HCT116 (cell line): Measurements from ENCODE around the gene OVOL2. TPM values are rescaled to one million over a fixed set of nuclear protein-coding genes. Genes with fewer than 3 reads are reported as not detected.

Source experiments
- ATAC-seq: fragments of 200-7000 bp; cut with Tn5 transposase; 2 replicates; pipeline ENCODE4 v1.9.1; 2020; ENCODE audit warnings: mild to moderate bottlenecking, moderate library complexity
- BruUV-seq: library from RNA; stranded (reverse); fragments of 400-500 nt; replicated peaks from 2 replicates; lab custom pipeline; 2021; lab: Mats Ljungman, UMichigan
- CTCF ChIA-PET: fragments of 300-600 bp; sonication (Branson Sonifier 250); formaldehyde crosslinking; loops from one replicate; lab custom pipeline; 2021; ENCODE audit warnings: antibody characterized with exemption; lab: Charles Lee
- POLR2A ChIA-PET: fragments of 300-600, 350-600 bp; sonication (Branson Sonifier 250); formaldehyde crosslinking; loops from one replicate; lab custom pipeline; 2021; ENCODE audit warnings: antibody characterized with exemption; lab: Charles Lee
- RAD21 ChIA-PET, 2 experiments: fragments of 300-600 bp; sonication (Branson Sonifier 250); formaldehyde crosslinking; loops; one replicate each; lab custom pipeline; 2023; ENCODE audit warnings: low total read pairs in 2 of 2; ENCODE audit not compliant: uncharacterized antibody in 2 of 2, unreplicated experiment in 2 of 2, low non-redundant PET in 1 of 2; lab: Charles Lee
- DNase-seq: peaks from one replicate; pipeline ENCODE4 v3.0.0-alpha.2; 2010; ENCODE audit warnings: low read depth, low spot score
- H2AFZ ChIP-seq: fragments of 200-600 bp; shearing (Covaris generic), sonication (generic); 2 replicates; pipeline ENCODE4 v1.6.1; 2017; ENCODE audit warnings: low read depth, mixed run types, mixed read lengths, antibody characterized with exemption, low read length; ENCODE audit not compliant: poor library complexity, severe bottlenecking
- H3K27ac ChIP-seq: 2 replicates; pipeline ENCODE4 v1.5.1; 2012; ENCODE audit warnings: low read depth, low read length
- H3K27me3 ChIP-seq: fragments of 200-600 bp; sonication (generic); 2 replicates; pipeline ENCODE4 v1.6.1; 2016; ENCODE audit warnings: mixed run types, low read length, mixed read lengths; ENCODE audit not compliant: insufficient read depth
- H3K36me3 ChIP-seq, 2 experiments: fragments of 200-500 bp in 1 of 2; fragments of 200-600 bp in 1 of 2; sonication (Bioruptor generic) in 1 of 2; sonication (generic) in 1 of 2; 2 replicates each; pipeline versions ENCODE4 v1.5.1 to v1.6.1; 2014 to 2016; ENCODE audit warnings: low read length in 2 of 2, inconsistent platforms in 1 of 2, mixed read lengths in 1 of 2, mixed run types in 1 of 2; ENCODE audit not compliant: insufficient read depth in 2 of 2, control insufficient read depth in 1 of 2
- H3K4me1 ChIP-seq, 2 experiments: fragments of 200-600 bp in 1 of 2; sonication (generic) in 1 of 2; 2 replicates each; pipeline versions ENCODE4 v1.5.1 to v1.6.1; 2012 to 2017; ENCODE audit warnings: low read length in 2 of 2, inconsistent platforms in 1 of 2, mild to moderate bottlenecking in 1 of 2, mixed read lengths in 1 of 2, mixed run types in 1 of 2, moderate library complexity in 1 of 2; ENCODE audit not compliant: insufficient read depth in 2 of 2, control insufficient read depth in 1 of 2
- H3K4me2 ChIP-seq: fragments of 200-600 bp; sonication (generic); 2 replicates; pipeline ENCODE4 v1.6.1; 2017; ENCODE audit warnings: mixed run types, low read length, mixed read lengths
- H3K4me3 ChIP-seq, 2 experiments: fragments of 200-600 bp in 1 of 2; sonication (generic) in 1 of 2; replicated peaks in 1 of 2; 2 replicates each; pipeline ENCODE4 v1.5.1; 2011 to 2016; ENCODE audit warnings: low read length in 2 of 2, control low read depth in 1 of 2, low read depth in 1 of 2, mild to moderate bottlenecking in 1 of 2, mixed read lengths in 1 of 2, mixed run types in 1 of 2
- H3K79me2 ChIP-seq: fragments of 200-600 bp; sonication (generic); 2 replicates; pipeline ENCODE4 v1.6.1; 2017; ENCODE audit warnings: mild to moderate bottlenecking, mixed run types, low read length, moderate library complexity, mixed read lengths; ENCODE audit not compliant: insufficient read depth
- H3K9ac ChIP-seq: fragments of 200-600 bp; sonication (generic); 2 replicates; pipeline ENCODE4 v1.6.1; 2016; ENCODE audit warnings: low read length, mixed read lengths
- H3K9me2 ChIP-seq: fragments of 200-600 bp; sonication (generic), shearing (Covaris generic); 2 replicates; pipeline ENCODE4 v1.6.1; 2017; ENCODE audit warnings: mixed run types, mild to moderate bottlenecking, moderate library complexity; ENCODE audit not compliant: insufficient read depth
- H3K9me3 ChIP-seq, 2 experiments: fragments of 200-500 bp in 1 of 2; fragments of 200-600 bp in 1 of 2; sonication (Bioruptor generic) in 1 of 2; sonication (generic) in 1 of 2; 2 replicates each; pipeline ENCODE4 v1.6.1; 2014 to 2017; ENCODE audit warnings: low read length in 2 of 2, mixed read lengths in 2 of 2, inconsistent platforms in 1 of 2, low read depth in 1 of 2, mild to moderate bottlenecking in 1 of 2, mixed run types in 1 of 2, moderate library complexity in 1 of 2; ENCODE audit not compliant: control insufficient read depth in 1 of 2, insufficient read depth in 1 of 2
- H4K20me1 ChIP-seq: fragments of 200-600 bp; sonication (generic), shearing (Covaris generic); 2 replicates; pipeline ENCODE4 v1.6.1; 2017; ENCODE audit warnings: mixed run types, mild to moderate bottlenecking, moderate library complexity; ENCODE audit not compliant: insufficient read depth
- ATF3 ChIP-seq: IDR thresholded peaks from 2 replicates; pipeline ENCODE4 v1.6.1; 2012
- CBX3 ChIP-seq: IDR thresholded peaks from 2 replicates; pipeline ENCODE4 v1.6.1; 2012; ENCODE audit warnings: low read depth
- CEBPB ChIP-seq: IDR thresholded peaks from 2 replicates; pipeline ENCODE4 v1.6.1; 2012; ENCODE audit warnings: low read depth
- EGR1 ChIP-seq: IDR thresholded peaks from 2 replicates; pipeline ENCODE4 v1.6.1; 2012; ENCODE audit warnings: low read depth
- ELF1 ChIP-seq: IDR thresholded peaks from 2 replicates; pipeline ENCODE4 v1.6.1; 2012; ENCODE audit warnings: low read depth, borderline replicate concordance
- EZH2phosphoT487 ChIP-seq: fragments of 200-600 bp; IDR thresholded peaks from 2 replicates; pipeline ENCODE4 v1.6.1; 2018; ENCODE audit warnings: antibody characterized with exemption, borderline replicate concordance
- JUND ChIP-seq: IDR thresholded peaks from 2 replicates; pipeline ENCODE4 v1.6.1; 2012
- MAX ChIP-seq: IDR thresholded peaks from 2 replicates; pipeline ENCODE4 v1.6.1; 2012
- POLR2AphosphoS5 ChIP-seq: IDR thresholded peaks from 2 replicates; pipeline ENCODE4 v1.6.1; 2011; ENCODE audit warnings: mild to moderate bottlenecking, low read depth, low read length, moderate library complexity
- REST ChIP-seq: IDR thresholded peaks from 2 replicates; pipeline ENCODE4 v1.6.1; 2012; ENCODE audit warnings: low read depth
- SIN3A ChIP-seq: IDR thresholded peaks from 2 replicates; pipeline ENCODE4 v1.6.1; 2012; ENCODE audit warnings: low read depth
- SP1 ChIP-seq: IDR thresholded peaks from 2 replicates; pipeline ENCODE4 v1.6.1; 2012; ENCODE audit warnings: low read depth
- SRF ChIP-seq: IDR thresholded peaks from 2 replicates; pipeline ENCODE4 v1.6.1; 2012; ENCODE audit warnings: low read depth
- TCF7L2 ChIP-seq: IDR thresholded peaks from 2 replicates; pipeline ENCODE4 v1.7.0; 2011; ENCODE audit warnings: borderline replicate concordance, inconsistent platforms; ENCODE audit not compliant: insufficient read depth, insufficient read length; ENCODE audit errors: extremely low read depth
- YY1 ChIP-seq: IDR thresholded peaks from 2 replicates; pipeline ENCODE4 v1.6.1; 2011; ENCODE audit warnings: low read length, low read depth, moderate library complexity, mild to moderate bottlenecking; ENCODE audit not compliant: insufficient replicate concordance; ENCODE audit errors: extremely low read depth
- ZBTB33 ChIP-seq: IDR thresholded peaks from 2 replicates; pipeline ENCODE4 v1.6.1; 2011; ENCODE audit warnings: mild to moderate bottlenecking, low read length, moderate library complexity; ENCODE audit not compliant: insufficient replicate concordance; ENCODE audit errors: extremely low read depth
- ZFX ChIP-seq: fragments of 450-650 bp; IDR thresholded peaks from 2 replicates; pipeline ENCODE4 v1.6.1; 2017
- ZNF274 ChIP-seq: fragments of 200-500 bp; sonication (Bioruptor generic); IDR thresholded peaks from 2 replicates; pipeline ENCODE4 v1.6.1; 2014; ENCODE audit warnings: mild to moderate bottlenecking, low read depth, low read length, inconsistent platforms
- intact Hi-C: fragments of 100-400 bp; cut with micrococcal nuclease; formaldehyde crosslinking; loops from 2 replicates; pipeline ENCODE4 v1.10.0; 2022
- total RNA-seq: library from RNA; stranded (reverse); gene quantifications from one replicate; pipeline ENCODE4 v1.2.1, GENCODE V29; 2021; ENCODE audit not compliant: unreplicated experiment

Gene OVOL2
- total RNA-seq, 1 experiment from 2014 or later, result 0.86 TPM

GRCh38 chr20:18103497-18103896 is 45.8 kb upstream of the OVOL2 start:
- H3K4me1 ChIP-seq, result no peaks in the 10 kb centered on the region
- ATAC-seq (no peak), DNase-seq (no peak)
- H2AFZ ChIP-seq, result no peak overlapping the region
- H3K9me2 ChIP-seq, result no peaks in the 10 kb centered on the region
- CTCF ChIA-PET, result no interaction called here
- BruUV-seq, result no TSS peak
- H3K4me3 ChIP-seq, result no peak overlapping the region
- no peak overlapping the region for H3K4me2 ChIP-seq
- H3K27ac ChIP-seq, result no peak overlapping the region
- H3K36me3 ChIP-seq, result no peaks in the 10 kb centered on the region
- no peaks in the 10 kb centered on the region for H3K79me2 ChIP-seq
- POLR2A ChIA-PET, result no interaction called here
- RAD21 ChIA-PET, result no interaction called here
- no peak overlapping the region for H3K9ac ChIP-seq
- intact Hi-C loops, result no loop called here
- no peaks in the 10 kb centered on the region for H3K27me3 ChIP-seq
- TF ChIP-seq CBX3 (no peak), TCF7L2 (no peak), POLR2AphosphoS5 (no peak), EGR1 (no peak), YY1 (no peak), ZNF274 (no peak), ATF3 (no peak), ZFX (no peak), SIN3A (no peak), CEBPB (no peak), ZBTB33 (no peak), REST (no peak), SRF (no peak), ELF1 (no peak), SP1 (no peak), MAX (no peak), EZH2phosphoT487 (no peak), JUND (no peak)
- H3K9me3 ChIP-seq, result no peaks in the 10 kb centered on the region
- no peaks in the 10 kb centered on the region for H4K20me1 ChIP-seq
